ENCODE data around the gene ADGRB2. TPM values are rescaled to one million over a fixed set of nuclear protein-coding genes. Genes with fewer than 3 reads are reported as not detected.

The ADGRB2 gene
- total RNA-seq, 6 donors from 2014 or later = 0.34 to 1.9 (median 1.1) TPM

- Histone ChIP-seq H3K36me3 (no peaks in the 10 kb centered on the region), H3K9me3 (no peaks in the 10 kb centered on the region), H3K4me3 (no peak overlapping the region), H3K27me3 (no peaks in the 10 kb centered on the region), H3K4me1 (peaks cover 5 to 10% (median 7%) of the 10 kb centered on the region in 4 donors), H3K27ac (no peak overlapping the region)
- peak; percentile 14 to 40 for DNase-seq
- 67 to 73% methylated on average over 1 to 4 of the region's 4 CpGs for WGBS, 2 donors
- TF ChIP-seq EP300 (IDR thresholded peaks at IDR 0.05) (no peak), CTCF (IDR thresholded peaks at IDR 0.05) (no peak), POLR2AphosphoS5 (IDR thresholded peaks at IDR 0.05) (no peak), POLR2A (IDR thresholded peaks at IDR 0.05) (no peak)
- ATAC-seq (ENCODE audit: low FRiP score in 2 of 2) = no peak
Measured at GRCh38 chr1:31792541-31792940, 28.4 kb upstream of the ADGRB2 start.

GRCh38 chr1:31792116-31792515 lies 28.0 kb upstream of the ADGRB2 start:
- no peaks in the 10 kb centered on the region for H3K27me3 ChIP-seq
- peak; percentile 20 to 74 for DNase-seq
- WGBS, 2 donors = 76 to 85% methylated on average over 5 of the region's 11 CpGs
- no peak for ATAC-seq (ENCODE audit: low FRiP score in 2 of 2)
- no peak overlapping the region for H3K27ac ChIP-seq
- no peak for TF ChIP-seq POLR2A (IDR thresholded peaks at IDR 0.05)
- TF ChIP-seq EP300 (IDR thresholded peaks at IDR 0.05) = no peak
- no peak for TF ChIP-seq CTCF (IDR thresholded peaks at IDR 0.05)
- TF ChIP-seq POLR2AphosphoS5 (IDR thresholded peaks at IDR 0.05) = no peak
- H3K4me1 ChIP-seq = peaks cover 5 to 10% (median 7%) of the 10 kb centered on the region in 4 donors
- no peaks in the 10 kb centered on the region for H3K9me3 ChIP-seq
- H3K36me3 ChIP-seq = no peaks in the 10 kb centered on the region
- H3K4me3 ChIP-seq = no peak overlapping the region

GRCh38 chr1:31791131-31791858 lies 27.2 kb upstream of the ADGRB2 start:
- Histone ChIP-seq H3K27ac (no peak overlapping the region), H3K27me3 (no peaks in the 10 kb centered on the region), H3K36me3 (no peaks in the 10 kb centered on the region), H3K4me1 (peaks cover 5 to 10% (median 7%) of the 10 kb centered on the region in 4 donors), H3K4me3 (no peak overlapping the region), H3K9me3 (no peaks in the 10 kb centered on the region)
- TF ChIP-seq CTCF (IDR thresholded peaks at IDR 0.05) = no peak
- TF ChIP-seq POLR2AphosphoS5 (IDR thresholded peaks at IDR 0.05) = no peak
- TF ChIP-seq POLR2A (IDR thresholded peaks at IDR 0.05) = no peak
- TF ChIP-seq EP300 (IDR thresholded peaks at IDR 0.05) = no peak
- DNase-seq = peak; percentile 7 to 58
- 81 to 83% methylated on average over 13 of the region's 13 CpGs for WGBS, 2 donors
- ATAC-seq (ENCODE audit: low FRiP score in 2 of 2) = no peak

- TF ChIP-seq POLR2A (IDR thresholded peaks at IDR 0.05) (no peak), EP300 (IDR thresholded peaks at IDR 0.05) (no peak), CTCF (IDR thresholded peaks at IDR 0.05) (no peak), POLR2AphosphoS5 (IDR thresholded peaks at IDR 0.05) (no peak)
- WGBS, 2 donors = 82 to 87% methylated on average over 8 to 11 of the region's 11 CpGs
- DNase-seq (peak in 1 of 2 donors; percentile 58), ATAC-seq (ENCODE audit: low FRiP score in 2 of 2) (no peak)
- Histone ChIP-seq H3K4me3 (no peak overlapping the region), H3K4me1 (peaks cover 5 to 10% (median 7%) of the 10 kb centered on the region in 4 donors), H3K27ac (no peak overlapping the region), H3K9me3 (no peaks in the 10 kb centered on the region), H3K36me3 (no peaks in the 10 kb centered on the region), H3K27me3 (no peaks in the 10 kb centered on the region)
Measured at GRCh38 chr1:31790641-31791091, 26.5 kb upstream of the ADGRB2 start.

- Histone ChIP-seq H3K36me3 (no peaks in the 10 kb centered on the region), H3K9me3 (no peaks in the 10 kb centered on the region), H3K4me3 (no peak overlapping the region), H3K27ac (no peak overlapping the region), H3K4me1 (peaks cover 5 to 10% (median 7%) of the 10 kb centered on the region in 4 donors), H3K27me3 (no peaks in the 10 kb centered on the region)
- no peak for DNase-seq
- WGBS, 2 donors = 73 to 78% methylated on average over 3 of the region's 3 CpGs
- no peak for TF ChIP-seq EP300 (IDR thresholded peaks at IDR 0.05)
- no peak for TF ChIP-seq CTCF (IDR thresholded peaks at IDR 0.05)
- TF ChIP-seq POLR2A (IDR thresholded peaks at IDR 0.05) = no peak
- no peak for ATAC-seq (ENCODE audit: low FRiP score in 2 of 2)
Measured at GRCh38 chr1:31790140-31790539, 26.0 kb upstream of the ADGRB2 start.

All from upper lobe of left lung (tissue), 6 donors.